Ramos (cell line): ENCODE data around the gene MAP2K5.

Source experiments
- in situ Hi-C: fragments of 300-500 bp; cut with MboI; formaldehyde crosslinking; loops from one replicate; pipeline ENCODE4 v1.14.3; 2022; ENCODE audit warnings: low sequenced_read_pairs; ENCODE audit not compliant: unreplicated experiment

MAP2K5 gene

GRCh38 chr15:67828278-67828968 is 285.9 kb downstream of the MAP2K5 start:
- in situ Hi-C loops, result no loop called here

DNA sequence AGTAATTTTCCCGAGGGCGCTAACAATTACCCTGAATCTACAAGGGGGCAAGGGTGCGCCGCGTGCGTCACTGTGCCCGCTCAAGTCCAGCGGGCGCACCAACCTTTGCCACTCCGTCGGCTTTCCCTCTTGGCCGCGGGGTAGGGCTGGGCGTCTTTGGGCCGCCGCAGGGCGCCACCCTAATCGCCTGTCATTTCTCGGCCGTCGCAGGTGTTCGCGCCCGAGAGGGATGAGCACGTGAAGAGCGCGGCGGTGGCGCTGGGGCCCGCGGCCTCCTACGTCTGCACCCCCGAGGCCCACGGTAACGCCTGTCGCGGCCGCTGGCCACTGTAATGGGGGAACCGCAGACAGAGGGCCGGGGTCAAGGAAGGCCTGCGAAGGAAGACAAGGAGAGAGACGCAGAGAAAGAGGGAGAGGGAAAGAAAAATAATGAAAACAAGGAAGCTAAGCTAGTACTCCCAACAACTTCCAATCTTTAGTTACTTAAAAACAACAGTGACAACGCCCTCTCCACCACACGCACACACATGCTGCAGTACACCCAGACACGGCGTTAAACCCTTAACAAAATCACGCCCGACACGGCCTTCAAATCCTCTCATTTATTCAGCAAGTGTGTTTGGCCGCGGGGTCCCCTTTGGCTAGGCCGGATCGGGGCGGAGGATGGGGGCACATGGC is 286.6 kb downstream of the MAP2K5 start:
- in situ Hi-C loops, result no loop called here

DNA sequence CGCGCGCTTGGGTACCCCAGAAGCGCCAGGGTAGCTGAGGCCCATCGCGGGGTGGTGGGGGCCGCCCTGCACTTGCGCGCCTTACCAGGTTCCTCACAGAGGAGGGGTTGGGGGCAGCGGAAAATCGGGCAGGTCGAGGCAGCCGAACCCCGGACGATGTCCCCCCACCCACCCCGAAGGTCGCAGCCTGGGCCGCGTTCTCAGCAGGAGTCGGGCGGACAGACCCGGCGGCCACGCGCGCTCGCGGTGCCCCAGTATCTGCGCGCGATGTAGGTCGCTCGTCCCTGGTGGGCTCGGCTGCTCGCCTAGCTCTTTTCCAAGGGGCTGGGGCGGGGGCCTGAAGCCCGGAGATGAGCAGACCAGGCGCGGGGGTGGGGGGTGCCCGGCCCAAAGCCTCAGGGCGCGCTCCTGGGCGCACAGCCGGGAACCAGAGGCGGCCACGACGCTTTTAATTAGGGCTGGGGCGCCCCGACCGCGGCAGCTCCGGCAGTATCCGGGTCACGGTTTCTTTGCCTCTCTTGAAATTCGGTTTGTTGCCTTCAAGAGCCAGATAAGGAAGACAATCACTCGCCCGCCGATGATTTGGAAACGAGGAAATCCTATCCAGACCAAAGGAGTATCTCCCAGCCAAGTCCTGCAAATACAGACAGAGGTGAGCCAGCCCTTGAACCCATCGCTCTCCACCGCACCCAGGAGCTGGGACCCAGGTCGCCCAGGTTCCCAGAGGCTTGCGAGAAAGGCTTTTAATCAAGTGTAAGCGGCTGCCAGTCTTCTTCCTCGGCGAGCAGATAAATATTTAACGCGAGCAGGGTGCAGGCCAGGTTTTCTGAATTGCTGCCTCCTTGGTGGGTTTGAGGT is 287.4 kb downstream of the MAP2K5 start:
- in situ Hi-C loops, result loop anchor here (10.0 kb wide), 1 partner anchor 885 kb away; no protein-coding TSS in a partner anchor

GRCh38 chr15:67831363-67831762 is 288.9 kb downstream of the MAP2K5 start:
- in situ Hi-C loops, result loop anchor here (10.0 kb wide), 1 partner anchor 887 kb away; no protein-coding TSS in a partner anchor

GRCh38 chr15:67832031-67832551 is 289.6 kb downstream of the MAP2K5 start:
- in situ Hi-C loops, result loop anchor here (10.0 kb wide), 1 partner anchor 887 kb away; no protein-coding TSS in a partner anchor

GRCh38 chr15:67832897-67833709 is 290.6 kb downstream of the MAP2K5 start:
- in situ Hi-C loops, result loop anchor here (10.0 kb wide), 1 partner anchor 888 kb away; no protein-coding TSS in a partner anchor

- in situ Hi-C loops, result loop anchor here (10.0 kb wide), 1 partner anchor 889 kb away; no protein-coding TSS in a partner anchor
Measured at GRCh38 chr15:67833710-67834511, 291.4 kb downstream of the MAP2K5 start.

GRCh38 chr15:67834581-67835296 is 292.2 kb downstream of the MAP2K5 start:
- in situ Hi-C loops, result loop anchor here (5.0 to 10.0 kb wide), 3 partner anchors 52 to 890 kb away; no protein-coding TSS in a partner anchor

DNA sequence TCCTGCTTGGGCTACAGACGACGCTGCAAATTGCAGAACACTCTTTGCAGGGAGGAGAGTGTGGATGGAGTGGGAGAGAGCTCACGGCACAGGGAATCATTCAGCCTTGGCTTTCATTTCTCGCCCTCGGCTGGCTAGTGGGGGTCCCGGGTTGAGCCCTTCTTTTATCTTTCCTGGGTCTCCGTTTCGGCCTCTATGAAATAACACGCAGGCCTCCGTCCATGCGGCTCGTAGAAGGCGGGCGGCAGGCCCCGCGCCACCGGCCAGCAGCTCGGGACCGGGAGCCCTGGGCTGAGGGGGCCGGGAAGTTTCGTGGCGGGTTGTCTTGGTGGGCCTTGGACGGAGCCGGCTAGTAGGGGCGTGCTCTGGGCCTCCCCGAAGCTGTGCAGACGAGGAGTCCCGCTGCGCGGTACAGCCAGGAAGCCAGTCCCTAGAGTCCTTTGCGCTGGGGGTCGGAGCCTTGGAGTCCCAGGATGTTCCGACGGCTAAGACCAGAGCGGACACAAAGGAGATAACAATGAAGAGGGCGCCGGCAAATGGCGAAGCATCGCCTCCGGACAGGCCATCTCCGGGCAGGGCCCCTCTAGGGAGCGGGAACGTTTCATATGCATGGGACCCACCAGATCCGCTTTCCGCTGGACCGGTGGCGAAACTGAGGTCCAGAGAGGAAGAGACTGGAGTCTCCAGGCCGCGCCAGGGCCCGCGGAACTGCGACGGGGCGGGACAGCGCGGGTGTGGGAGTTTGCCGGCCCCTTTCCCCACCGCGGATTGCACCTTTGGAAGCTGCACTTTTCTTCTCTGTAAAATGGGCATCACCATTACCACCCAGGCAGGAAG is 293.0 kb downstream of the MAP2K5 start:
- in situ Hi-C loops, result loop anchor here (5.0 to 10.0 kb wide), 3 partner anchors 53 to 891 kb away; no protein-coding TSS in a partner anchor

GRCh38 chr15:67836134-67836455 is 293.6 kb downstream of the MAP2K5 start:
- in situ Hi-C loops, result loop anchor here (5.0 to 10.0 kb wide), 3 partner anchors 54 to 891 kb away; no protein-coding TSS in a partner anchor

GRCh38 chr15:67836477-67836876 is 294.0 kb downstream of the MAP2K5 start:
- in situ Hi-C loops, result loop anchor here (5.0 to 10.0 kb wide), 3 partner anchors 54 to 892 kb away; no protein-coding TSS in a partner anchor

GRCh38 chr15:67836955-67837354 is 294.5 kb downstream of the MAP2K5 start:
- in situ Hi-C loops, result loop anchor here (5.0 to 10.0 kb wide), 3 partner anchors 55 to 892 kb away; no protein-coding TSS in a partner anchor

GRCh38 chr15:67838789-67839332 is 296.4 kb downstream of the MAP2K5 start:
- in situ Hi-C loops, result loop anchor here (5.0 to 10.0 kb wide), 3 partner anchors 57 to 894 kb away; no protein-coding TSS in a partner anchor

GRCh38 chr15:67839499-67839928 is 297.0 kb downstream of the MAP2K5 start:
- in situ Hi-C loops, result loop anchor here (5.0 to 10.0 kb wide), 3 partner anchors 57 to 895 kb away; no protein-coding TSS in a partner anchor

GRCh38 chr15:67839929-67840748 is 297.6 kb downstream of the MAP2K5 start, which contains the start of gene RNU6-1:
Gene RNU6-1 (minus strand): TSS chr15:67840045.
- in situ Hi-C loops, result loop anchor here (5.0 to 10.0 kb wide), 3 partner anchors 58 to 895 kb away; no protein-coding TSS in a partner anchor
